Thoracic aorta (tissue), 2 donors: Measurements from ENCODE around the gene HMGB2. TPM values are rescaled to one million over a fixed set of nuclear protein-coding genes. Genes with fewer than 3 reads are reported as not detected.

Experiments used
- ATAC-seq: fragments of 150-250 bp; one replicate; pipeline ENCODE4 v1.8.0; 2017; ENCODE audit warnings: low read depth; ENCODE audit not compliant: insufficient number of reproducible peaks, low FRiP score
- DNase-seq: peaks from one replicate; pipeline ENCODE4 v3.0.0-alpha.2; 2020; ENCODE audit warnings: low spot score
- H3K27ac ChIP-seq, 2 donors: fragments of 200-600 bp; sonication (generic); 1 replicate in 1 of 2; 2 replicates in 1 of 2; pipeline ENCODE4 v1.5.1; 2016; ENCODE audit warnings: mild to moderate bottlenecking in 2 of 2, moderate library complexity in 2 of 2
- H3K27me3 ChIP-seq: fragments of 200-600 bp; sonication (generic); replicated peaks from 2 replicates; pipeline ENCODE4 v1.6.0; 2016; ENCODE audit warnings: mild to moderate bottlenecking; ENCODE audit not compliant: insufficient read depth
- H3K36me3 ChIP-seq: fragments of 200-600 bp; sonication (generic); one replicate; pipeline ENCODE4 v1.5.1; 2016
- H3K4me1 ChIP-seq, 2 donors: fragments of 200-600 bp; sonication (generic); 1 replicate in 1 of 2; 2 replicates in 1 of 2; pipeline versions ENCODE4 v1.5.1 to v1.6.0; 2016; ENCODE audit warnings: low read depth in 2 of 2, mild to moderate bottlenecking in 1 of 2; ENCODE audit not compliant: control insufficient read depth in 1 of 2
- H3K4me3 ChIP-seq: fragments of 200-600 bp; sonication (generic); 2 replicates; pipeline ENCODE4 v1.5.1; 2016; ENCODE audit warnings: mild to moderate bottlenecking
- H3K9me3 ChIP-seq: fragments of 200-600 bp; sonication (generic); 2 replicates; pipeline ENCODE4 v1.5.1; 2016
- CTCF ChIP-seq: fragments of 200-600 bp; sonication (generic); IDR thresholded peaks from one replicate; pipeline ENCODE4 v1.5.1; 2019; ENCODE audit warnings: antibody characterized with exemption
- total RNA-seq, 2 donors: library from RNA; depleted of rRNA; stranded (reverse); fragments of >200 nt; gene quantifications; one replicate each; pipeline versions ENCODE4 v1.1.0 to v1.2.3, GENCODE V29; 2016

HMGB2 gene
- total RNA-seq, 2 donors from 2014 or later, result 28.8 to 33.4 TPM

GRCh38 chr4:173282256-173282562 lies 51.9 kb downstream of the HMGB2 start:
- no peak for DNase-seq
- no peak overlapping the region for H3K27ac ChIP-seq
- H3K9me3 ChIP-seq, result peaks cover 13% of the 10 kb centered on the region
- no peaks in the 10 kb centered on the region for H3K4me1 ChIP-seq
- no peaks in the 10 kb centered on the region for H3K36me3 ChIP-seq
- ATAC-seq, result no peak
- H3K4me3 ChIP-seq, result no peak overlapping the region
- TF ChIP-seq CTCF, result no peak
- H3K27me3 ChIP-seq, result no peaks in the 10 kb centered on the region

DNA sequence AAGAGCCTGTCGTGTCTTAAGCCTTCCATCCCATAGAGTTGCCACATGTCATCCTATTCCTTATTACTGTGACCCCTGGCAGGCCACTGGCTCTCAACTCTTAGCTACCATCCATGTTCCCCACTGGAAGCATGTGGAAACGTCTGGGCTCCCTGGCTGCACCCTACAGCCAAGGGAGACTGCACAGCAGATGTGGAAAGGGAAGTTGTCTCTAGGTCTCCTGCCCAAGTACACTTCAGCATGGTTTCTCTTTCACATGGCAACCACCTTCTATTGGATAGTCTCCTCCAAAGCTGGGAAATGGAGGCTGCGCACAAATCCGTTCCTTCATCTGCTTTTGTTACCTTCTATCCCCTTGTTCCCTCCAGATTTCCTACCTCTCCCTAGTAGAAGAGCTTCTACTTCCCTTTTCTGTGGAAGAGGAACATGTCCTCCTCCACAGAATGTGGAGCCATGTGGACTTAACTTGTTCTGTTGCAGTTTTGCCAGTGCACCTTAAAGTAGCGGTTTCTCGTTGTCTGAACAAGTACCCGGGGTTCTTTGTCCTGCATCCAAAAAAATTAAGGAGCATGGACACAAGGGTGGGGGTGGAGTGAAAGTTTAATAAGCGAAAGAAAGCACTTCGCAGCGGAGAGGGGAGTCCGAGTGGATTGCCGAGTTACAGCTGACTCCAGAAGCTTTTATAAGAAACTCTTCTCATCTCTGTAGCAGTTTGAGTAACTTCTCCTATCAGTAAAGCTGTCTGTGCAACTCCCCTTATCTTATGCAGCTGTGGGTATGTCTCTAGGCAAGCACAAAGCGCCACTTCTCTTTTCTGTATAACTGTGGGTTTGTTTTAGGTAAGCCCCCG lies 52.5 kb downstream of the HMGB2 start:
- H3K4me1 ChIP-seq, result no peaks in the 10 kb centered on the region
- H3K4me3 ChIP-seq, result no peak overlapping the region
- TF ChIP-seq CTCF, result no peak
- no peaks in the 10 kb centered on the region for H3K36me3 ChIP-seq
- DNase-seq, result no peak
- H3K27ac ChIP-seq, result no peak overlapping the region
- H3K9me3 ChIP-seq, result peaks cover 13% of the 10 kb centered on the region
- H3K27me3 ChIP-seq, result no peaks in the 10 kb centered on the region
- ATAC-seq, result no peak

Other genes starting within 250 kb of the HMGB2 start
- 10 to 100 TPM; 12.7 to 23.1 TPM for gene GALNT7, start 165.5 kb downstream of the HMGB2 start, total RNA-seq
- 10 to 100 TPM; 56.9 to 61.7 TPM for gene SAP30, start 36.6 kb upstream of the HMGB2 start, total RNA-seq
- 1 to 10 TPM; 6.9 to 9.7 TPM for gene SCRG1, start 64.8 kb upstream of the HMGB2 start, total RNA-seq
- gene HAND2, start 195.9 kb upstream of the HMGB2 start, total RNA-seq, result 10 to 100 TPM; 25.7 to 28.2 TPM